ENCODE results near the gene C5orf52.
"Not testable (repeated sequence)": the region's sequence is repeated elsewhere in the genome, so short reads cannot be mapped to it uniquely, and the experiment has no call there.

C5orf52 gene

DNA sequence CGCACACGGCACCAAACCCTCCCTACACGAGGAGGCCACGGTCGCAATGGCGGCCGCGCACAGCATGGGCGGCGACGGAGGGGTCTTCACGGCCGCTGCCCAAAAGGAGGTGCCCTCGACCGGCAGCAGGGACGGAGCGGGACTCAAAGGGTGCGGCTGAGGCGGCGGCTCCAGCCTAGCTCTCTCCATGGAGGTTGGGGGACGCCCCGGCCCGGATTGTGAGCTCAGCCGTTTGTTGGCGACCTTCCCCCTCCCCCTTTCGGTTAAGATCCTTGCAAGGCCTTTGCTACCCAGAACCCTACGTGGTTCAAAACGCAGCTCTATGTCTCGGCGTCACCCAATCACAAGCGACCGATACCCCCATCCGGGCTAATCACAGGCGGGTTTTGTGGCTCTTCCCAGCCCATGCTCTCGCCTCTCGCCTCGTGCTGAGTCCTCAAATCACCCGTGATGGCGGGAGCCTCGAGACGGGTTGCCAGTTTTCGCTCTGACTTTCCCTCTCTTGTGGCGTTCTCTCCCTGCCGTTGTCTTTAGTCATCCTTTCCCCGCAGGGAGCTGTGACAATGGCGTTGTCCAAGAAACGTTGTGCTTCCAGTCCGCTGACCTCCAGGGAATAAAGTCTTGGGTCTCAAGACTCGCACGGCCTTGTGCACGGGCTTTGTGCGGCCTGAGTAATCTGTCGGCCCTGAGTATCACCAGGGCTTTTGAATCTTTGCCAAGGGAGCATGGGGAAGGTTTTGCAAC is 19.5 kb downstream of the C5orf52 start:
- Mint-ChIP-seq H3K36me3 (no peaks in the 10 kb centered on the region), H3K4me1 (no peaks in the 10 kb centered on the region), H3K27ac (no peak overlapping the region), H3K9me3 (no peaks in the 10 kb centered on the region), H3K4me3 (no peak overlapping the region)
- no peak for DNase-seq (ENCODE audit: low spot score in 2 of 2)
- no peak for ATAC-seq

DNA sequence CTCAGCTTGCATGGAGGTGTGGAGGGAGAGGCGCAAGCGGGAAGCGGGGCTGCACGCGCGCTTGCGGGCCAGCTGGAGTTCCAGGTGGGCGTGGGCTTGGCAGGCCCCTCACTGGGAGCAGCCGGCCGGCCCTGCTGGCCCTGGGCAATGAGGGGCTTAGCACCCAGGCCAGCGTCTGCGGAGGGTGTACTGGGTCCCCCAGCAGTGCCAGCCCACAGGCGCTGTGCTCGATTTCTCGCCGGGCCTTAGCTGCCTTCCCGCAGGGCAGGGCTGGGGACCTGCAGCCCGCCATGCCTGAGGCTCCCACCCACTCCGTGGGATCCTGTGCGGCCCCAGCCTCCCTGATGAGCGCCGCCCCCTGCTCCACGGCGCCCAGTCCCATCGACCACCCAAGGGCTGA is 22.5 kb downstream of the C5orf52 start:
- not testable (repeated sequence) for H3K27ac Mint-ChIP-seq; H3K36me3 Mint-ChIP-seq; H3K4me3 Mint-ChIP-seq; H3K9me3 Mint-ChIP-seq; ATAC-seq; DNase-seq (ENCODE audit: low spot score in 2 of 2); H3K4me1 Mint-ChIP-seq

DNA sequence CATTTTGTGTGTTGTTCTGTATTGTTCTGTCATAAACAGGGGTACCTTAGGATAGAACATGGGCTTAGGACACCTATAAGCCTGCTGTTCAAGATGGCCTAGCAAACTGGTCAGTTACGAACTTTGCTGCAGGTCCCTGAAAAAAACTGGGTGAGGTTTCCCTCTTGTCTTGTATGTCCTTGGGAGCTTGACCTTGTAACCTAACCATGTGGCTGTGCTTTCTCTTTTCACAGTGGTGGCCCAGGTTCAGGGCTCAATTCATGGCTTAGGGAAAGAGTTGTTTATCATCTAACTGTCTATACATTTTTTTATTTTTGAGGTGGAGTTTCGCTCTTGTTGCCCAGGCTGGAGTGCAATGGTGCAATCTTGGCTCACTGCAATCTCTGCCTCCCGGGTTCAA is 24.8 kb downstream of the C5orf52 start:
- H3K4me1 Mint-ChIP-seq; H3K36me3 Mint-ChIP-seq; H3K27ac Mint-ChIP-seq; ATAC-seq; H3K4me3 Mint-ChIP-seq; H3K9me3 Mint-ChIP-seq; DNase-seq (ENCODE audit: low spot score in 2 of 2): not testable (repeated sequence)

DNA sequence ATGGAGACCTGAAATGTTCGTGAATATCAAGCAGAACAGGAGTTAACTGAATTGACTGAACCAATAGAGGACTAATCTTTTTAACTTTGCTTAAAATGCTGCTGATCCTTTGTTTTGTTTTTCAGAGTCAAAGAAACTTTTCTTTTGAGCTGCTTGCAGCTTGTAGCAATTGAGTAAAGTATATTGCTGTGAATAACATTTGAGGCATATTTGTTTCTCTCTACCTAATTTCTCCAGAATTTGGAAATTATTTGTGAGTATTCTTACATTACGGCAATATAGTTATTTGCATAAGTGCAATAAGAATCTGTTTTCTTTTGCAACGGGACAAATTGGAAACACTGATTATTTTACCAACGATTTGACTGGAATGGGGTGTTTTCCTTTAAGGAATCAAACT is 27.3 kb downstream of the C5orf52 start:
- H3K9me3 Mint-ChIP-seq; ATAC-seq; DNase-seq (ENCODE audit: low spot score in 2 of 2); H3K4me3 Mint-ChIP-seq; H3K27ac Mint-ChIP-seq; H3K36me3 Mint-ChIP-seq; H3K4me1 Mint-ChIP-seq: not testable (repeated sequence)

DNA sequence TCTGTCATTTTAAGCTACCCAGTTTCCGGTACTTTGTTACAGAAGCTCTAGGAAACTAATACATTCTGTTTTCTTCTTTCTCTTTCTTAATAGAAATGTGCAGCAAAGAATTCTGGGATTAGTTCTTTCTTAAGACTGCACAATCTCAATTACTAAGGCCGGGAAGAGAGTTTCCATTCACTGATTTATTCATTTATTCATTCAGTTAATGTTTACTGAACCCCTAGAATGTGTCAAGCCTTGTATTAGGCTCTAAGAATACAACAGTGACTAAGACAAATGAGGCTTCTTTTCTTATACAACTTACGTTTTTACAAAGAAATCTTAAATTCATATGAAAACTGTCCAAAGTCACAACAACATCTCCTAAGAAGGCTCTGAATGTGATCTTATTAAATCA is 32.4 kb downstream of the C5orf52 start:
- Mint-ChIP-seq H3K27ac (no peak overlapping the region), H3K9me3 (no peaks in the 10 kb centered on the region), H3K36me3 (no peaks in the 10 kb centered on the region), H3K4me3 (no peak overlapping the region), H3K4me1 (no peaks in the 10 kb centered on the region)
- ATAC-seq (no peak), DNase-seq (ENCODE audit: low spot score in 2 of 2) (no peak)

DNA sequence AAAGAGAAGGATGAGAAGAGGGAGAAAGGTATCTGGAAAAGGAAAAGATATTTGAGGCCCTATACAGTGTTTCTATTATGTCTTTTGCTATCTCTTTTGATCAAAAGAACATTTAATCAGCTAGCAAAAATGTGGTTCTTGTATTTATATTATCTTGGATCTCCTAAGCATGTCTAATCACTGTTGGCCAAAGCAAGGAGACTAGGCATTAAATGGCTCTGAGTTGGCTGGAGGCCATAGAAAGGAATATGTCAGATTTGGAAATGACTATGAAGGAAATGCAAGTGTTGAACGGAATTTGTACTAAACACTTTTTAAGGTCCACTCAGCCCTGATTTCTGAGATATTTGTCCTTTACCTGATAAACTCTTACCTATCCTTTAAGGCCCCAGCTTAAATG is 37.5 kb downstream of the C5orf52 start:
- Mint-ChIP-seq H3K9me3 (no peaks in the 10 kb centered on the region), H3K27ac (no peak overlapping the region), H3K4me1 (peaks cover 18% of the 10 kb centered on the region), H3K4me3 (no peak overlapping the region), H3K36me3 (no peaks in the 10 kb centered on the region)
- ATAC-seq, result no peak
- DNase-seq (ENCODE audit: low spot score in 2 of 2), result no peak

DNA sequence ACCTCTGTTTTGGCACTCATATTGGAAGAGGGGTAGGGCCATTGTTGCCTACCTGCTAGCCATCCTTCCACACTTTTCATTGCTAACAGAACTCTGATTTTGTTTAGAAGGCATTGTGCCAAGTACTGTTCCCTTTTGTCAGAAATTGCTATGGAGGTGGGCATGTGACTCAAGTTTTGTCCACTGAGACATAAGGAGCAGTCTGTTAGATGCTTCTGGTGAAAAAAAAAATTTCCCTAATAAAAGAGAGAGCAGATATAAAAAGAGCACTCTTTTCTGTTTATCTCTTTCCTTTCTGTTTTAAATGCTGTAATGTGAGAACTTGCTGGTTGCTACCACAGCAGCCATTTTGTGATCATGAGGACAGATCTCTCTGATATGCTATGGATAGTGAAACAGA is 38.0 kb downstream of the C5orf52 start:
- ATAC-seq, result no peak
- H3K4me3 Mint-ChIP-seq, result no peak overlapping the region

DNA sequence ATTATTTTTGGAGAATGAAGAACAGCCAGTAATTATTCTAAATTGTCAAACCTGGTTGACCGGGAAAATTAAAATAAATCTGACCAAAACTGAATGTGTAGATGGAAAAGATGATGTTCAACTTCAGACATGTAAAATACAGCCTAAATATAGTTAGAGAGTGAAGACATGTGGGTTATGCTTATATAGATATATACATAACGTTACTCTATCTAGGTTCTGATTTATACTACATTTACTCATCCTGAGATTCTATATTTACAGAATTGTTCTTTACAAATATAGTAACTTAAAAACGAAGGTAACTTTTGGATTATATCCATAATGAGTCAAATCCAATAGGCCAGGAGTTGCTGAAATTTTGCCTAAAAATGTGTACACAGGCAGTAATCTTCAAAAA is 39.1 kb downstream of the C5orf52 start:
- no peak overlapping the region for H3K4me3 Mint-ChIP-seq
- H3K36me3 Mint-ChIP-seq, result no peaks in the 10 kb centered on the region
- H3K27ac Mint-ChIP-seq, result no peak overlapping the region
- H3K4me1 Mint-ChIP-seq, result peaks cover 18% of the 10 kb centered on the region
- ATAC-seq, result peak; percentile 75
- no peaks in the 10 kb centered on the region for H3K9me3 Mint-ChIP-seq
- no peak for DNase-seq (ENCODE audit: low spot score in 2 of 2)

More for the DNA sequence above, 38.0 kb downstream of the C5orf52 start:
- no peak for DNase-seq (ENCODE audit: low spot score in 2 of 2)
- Mint-ChIP-seq H3K4me1 (peaks cover 18% of the 10 kb centered on the region), H3K27ac (no peak overlapping the region), H3K36me3 (no peaks in the 10 kb centered on the region), H3K9me3 (no peaks in the 10 kb centered on the region)

DNA sequence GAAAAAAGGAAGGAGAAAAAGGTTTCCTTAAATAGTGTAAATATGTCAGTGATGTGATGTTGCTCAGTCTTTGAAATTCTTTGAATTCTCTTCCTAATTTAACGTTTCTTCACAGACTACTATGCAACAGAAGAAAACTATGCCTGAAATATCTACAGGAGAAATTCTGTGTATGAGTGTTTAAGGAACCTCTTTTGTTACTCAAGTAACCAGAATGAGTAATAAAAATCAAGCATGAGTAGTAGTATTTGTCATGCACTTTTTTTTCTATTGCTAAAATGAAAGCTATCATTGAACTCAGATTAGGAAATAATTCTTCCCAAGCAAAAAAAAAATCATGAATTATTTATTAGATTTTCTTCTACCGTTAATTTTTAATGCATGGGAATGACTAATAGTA is 39.5 kb downstream of the C5orf52 start:
- no peaks in the 10 kb centered on the region for H3K9me3 Mint-ChIP-seq
- no peak for DNase-seq (ENCODE audit: low spot score in 2 of 2)
- H3K4me1 Mint-ChIP-seq, result peaks cover 18% of the 10 kb centered on the region
- no peaks in the 10 kb centered on the region for H3K36me3 Mint-ChIP-seq
- H3K27ac Mint-ChIP-seq, result no peak overlapping the region
- ATAC-seq, result peak; percentile 93
- no peak overlapping the region for H3K4me3 Mint-ChIP-seq

DNA sequence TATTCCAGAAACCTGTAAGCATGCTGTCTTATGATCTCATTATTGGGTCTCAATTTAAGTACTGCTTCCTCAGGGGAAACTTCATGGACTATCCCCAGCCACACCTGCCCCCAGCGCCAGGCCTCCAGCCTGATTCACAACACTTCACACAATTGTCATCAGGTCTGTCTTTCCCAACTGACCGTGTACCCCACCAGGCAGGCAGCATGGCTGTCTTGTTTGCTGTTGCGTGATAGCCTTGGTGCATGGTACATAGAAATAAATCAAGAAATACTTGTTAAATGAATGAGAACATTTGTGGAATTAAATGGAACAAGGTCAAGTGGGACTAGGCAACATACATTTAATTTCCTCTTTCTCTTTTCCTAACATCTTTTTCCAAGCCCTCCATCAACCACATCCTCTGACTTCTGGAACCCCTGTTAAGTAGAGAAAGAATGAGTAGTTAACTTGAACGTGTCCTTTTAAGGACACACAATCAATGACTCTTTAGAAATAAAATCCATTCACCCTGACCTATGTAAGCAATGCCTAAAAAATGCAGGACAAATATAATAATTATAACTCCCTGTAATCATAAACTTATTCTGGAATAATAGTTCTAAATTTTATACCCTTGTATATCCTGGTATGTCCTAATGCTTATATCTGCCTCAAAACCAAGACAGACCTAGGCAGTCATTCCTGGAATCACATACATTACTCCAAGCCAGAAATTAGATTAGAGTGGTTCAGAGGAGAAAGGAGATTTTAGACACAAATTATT is 42.7 kb downstream of the C5orf52 start:
- Mint-ChIP-seq H3K36me3 (no peaks in the 10 kb centered on the region), H3K27ac (no peak overlapping the region), H3K9me3 (no peaks in the 10 kb centered on the region), H3K4me1 (peaks cover 29% of the 10 kb centered on the region), H3K4me3 (no peak overlapping the region)
- ATAC-seq (no peak), DNase-seq (ENCODE audit: low spot score in 2 of 2) (no peak)

DNA sequence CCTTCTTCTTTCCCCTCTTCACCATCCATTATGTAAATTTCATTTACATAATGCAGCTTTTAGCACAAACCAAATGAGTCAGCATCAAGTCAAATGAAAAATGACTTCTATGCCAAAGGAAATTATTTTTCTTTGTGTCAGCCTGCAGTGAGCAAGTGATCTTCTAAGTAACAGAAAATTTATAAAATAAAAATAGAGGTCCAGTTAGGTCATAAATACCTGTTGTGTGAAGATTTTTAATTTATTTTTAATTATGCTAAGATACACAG is 43.2 kb downstream of the C5orf52 start:
- peaks cover 29% of the 10 kb centered on the region for H3K4me1 Mint-ChIP-seq

DNA sequence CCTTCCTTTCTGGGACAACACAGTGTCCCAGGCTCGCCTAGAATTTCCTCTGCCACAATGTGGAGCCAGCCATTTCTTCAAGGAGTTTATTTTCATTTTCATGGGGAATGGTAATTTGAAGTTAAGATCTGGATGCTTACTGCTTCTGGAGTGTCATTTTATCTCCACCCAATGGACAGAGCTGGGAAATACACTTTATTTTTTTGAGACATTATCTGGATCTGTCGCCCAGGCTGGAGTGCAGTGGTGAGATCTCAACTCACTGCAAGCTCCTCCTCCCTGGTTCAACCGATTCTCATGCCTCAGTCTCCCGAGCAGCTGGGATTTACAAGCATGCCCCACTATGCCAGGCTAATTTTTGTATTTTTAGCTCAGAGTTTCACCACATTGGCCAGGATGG is 47.2 kb downstream of the C5orf52 start:
- Mint-ChIP-seq H3K27ac (no peak overlapping the region), H3K36me3 (no peaks in the 10 kb centered on the region), H3K4me1 (peaks cover 11% of the 10 kb centered on the region), H3K4me3 (no peak overlapping the region), H3K9me3 (no peaks in the 10 kb centered on the region)
- DNase-seq (ENCODE audit: low spot score in 2 of 2) (no peak), ATAC-seq (peak; percentile 66)

More for the DNA sequence above, 43.2 kb downstream of the C5orf52 start:
- Mint-ChIP-seq H3K4me3 (no peak overlapping the region), H3K27ac (no peak overlapping the region), H3K9me3 (no peaks in the 10 kb centered on the region), H3K36me3 (no peaks in the 10 kb centered on the region)
- DNase-seq (ENCODE audit: low spot score in 2 of 2) (no peak), ATAC-seq (no peak)

DNA sequence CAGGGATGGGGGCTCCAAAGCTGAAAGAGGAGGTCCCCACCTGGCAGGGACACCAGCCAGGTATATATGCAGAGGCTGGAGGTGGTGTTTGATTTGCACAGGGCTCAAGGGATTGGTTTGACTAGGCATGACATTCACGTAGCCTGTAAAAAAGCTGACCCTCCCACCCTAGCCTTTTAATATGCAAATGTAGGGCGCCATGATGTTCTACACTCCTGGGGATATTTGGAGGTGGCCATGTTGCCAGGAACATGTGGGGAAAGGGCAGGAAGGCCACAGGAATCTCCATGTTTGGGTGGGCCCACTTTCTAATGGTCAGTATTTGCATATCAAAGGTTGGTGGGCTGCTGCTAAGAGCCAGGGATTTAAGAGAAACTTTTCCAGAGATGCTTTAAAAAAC is 47.9 kb downstream of the C5orf52 start:
- Mint-ChIP-seq H3K4me3 (no peak overlapping the region), H3K4me1 (peaks cover 11% of the 10 kb centered on the region), H3K27ac (no peak overlapping the region), H3K36me3 (no peaks in the 10 kb centered on the region), H3K9me3 (no peaks in the 10 kb centered on the region)
- ATAC-seq (no peak), DNase-seq (ENCODE audit: low spot score in 2 of 2) (no peak)

DNA sequence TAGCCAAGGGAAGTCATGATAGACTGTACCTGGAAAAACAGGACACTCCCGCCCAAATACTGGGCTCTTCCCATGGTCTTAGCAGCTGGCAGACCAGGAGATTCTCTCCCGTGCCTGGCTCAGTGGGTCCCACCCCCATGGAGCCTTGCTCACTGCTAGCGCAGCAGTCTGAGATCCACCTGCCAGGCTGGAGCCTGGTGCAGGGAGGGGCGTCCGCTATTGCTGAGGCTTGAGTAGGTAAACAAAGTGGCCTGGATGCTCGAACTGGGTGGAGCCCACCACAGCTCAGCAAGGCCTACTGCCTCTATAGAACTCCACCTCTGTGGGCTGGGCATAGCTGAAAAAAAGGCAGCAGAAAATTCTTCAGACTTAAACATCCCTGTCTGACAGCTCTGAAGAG is 49.8 kb downstream of the C5orf52 start:
- H3K9me3 Mint-ChIP-seq, result no peaks in the 10 kb centered on the region
- no peak overlapping the region for H3K4me3 Mint-ChIP-seq
- no peak overlapping the region for H3K27ac Mint-ChIP-seq
- no peaks in the 10 kb centered on the region for H3K36me3 Mint-ChIP-seq
- ATAC-seq (no peak), DNase-seq (ENCODE audit: low spot score in 2 of 2) (no peak)
- H3K4me1 Mint-ChIP-seq, result peaks cover 11% of the 10 kb centered on the region

DNA sequence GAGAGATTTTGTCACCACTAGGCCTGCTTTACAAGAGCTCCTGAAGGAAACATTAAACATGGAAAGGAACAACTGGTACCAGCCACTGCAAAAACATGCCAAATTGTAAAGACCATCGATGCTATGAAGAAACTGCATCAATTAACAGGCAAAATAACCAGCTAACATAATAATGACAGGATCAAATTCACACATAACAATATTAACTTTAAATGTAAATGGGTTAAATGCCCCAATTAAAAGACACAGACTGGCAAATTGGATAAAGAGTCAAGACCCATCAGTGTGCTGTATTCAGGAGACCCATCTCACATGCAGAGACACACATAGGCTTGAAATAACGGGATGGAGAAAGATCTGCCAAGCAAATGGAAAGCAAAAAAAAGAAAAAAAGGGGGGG is 51.6 kb downstream of the C5orf52 start:
- ATAC-seq; H3K4me3 Mint-ChIP-seq; H3K27ac Mint-ChIP-seq; H3K36me3 Mint-ChIP-seq; H3K9me3 Mint-ChIP-seq; H3K4me1 Mint-ChIP-seq; DNase-seq (ENCODE audit: low spot score in 2 of 2): not testable (repeated sequence)

DNA sequence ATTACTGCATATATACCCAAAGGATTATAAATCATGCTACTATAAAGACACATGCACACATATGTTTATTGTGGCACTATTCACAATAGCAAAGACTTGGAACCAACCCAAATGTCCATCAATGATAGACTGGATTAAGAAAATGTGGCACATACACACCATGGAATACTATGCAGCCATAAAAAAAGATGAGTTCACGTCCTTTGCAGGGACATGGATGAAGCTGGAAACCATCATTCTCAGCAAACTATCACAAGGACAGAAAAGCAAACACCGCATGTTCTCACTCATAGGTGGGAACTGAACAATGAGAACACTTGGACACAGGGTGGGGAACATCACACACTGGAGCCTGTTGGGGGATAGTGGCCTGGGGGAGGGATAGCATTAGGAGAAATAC is 55.3 kb downstream of the C5orf52 start:
- not testable (repeated sequence) for H3K9me3 Mint-ChIP-seq; DNase-seq (ENCODE audit: low spot score in 2 of 2); H3K36me3 Mint-ChIP-seq; H3K27ac Mint-ChIP-seq; H3K4me3 Mint-ChIP-seq; ATAC-seq
- H3K4me1 Mint-ChIP-seq, result peaks cover 12% of the 10 kb centered on the region

Measured in stimulated activated effector memory CD8-positive, alpha-beta T cell treated with anti-CD3 and anti-CD28 coated beads, Interleukin-12 subunit alpha, Interleukin-12 subunit beta, amount 100 ng/mL, for 72 hours (primary cell).